ENCODE results near the gene ADI1.

GRCh38 chr2:3523551-3524041 is 4.3 kb upstream of the ADI1 start:
- TF ChIP-seq EZH2 (IDR thresholded peaks at IDR 0.05; ENCODE audit: insufficient read depth, poor library complexity, severe bottlenecking) (no peak), EZH2phosphoT487 (IDR thresholded peaks at IDR 0.05; ENCODE audit: insufficient read depth, low read depth) (no peak)
